HepG2 (cell line): ENCODE measurements around the gene ATP2C2. TPM values are rescaled to one million over a fixed set of nuclear protein-coding genes. Genes with fewer than 3 reads are reported as not detected.

Experiments
- HDAC6 ChIP-seq: fragments of 200-600 bp; sonication (generic); IDR thresholded peaks from 2 replicates; pipeline ENCODE4 v1.7.0; 2017; ENCODE audit warnings: mild to moderate bottlenecking, antibody characterized with exemption, low read length, low read depth
- KMT2B ChIP-seq: IDR thresholded peaks from 2 replicates; pipeline ENCODE4 v1.6.1; 2016; ENCODE audit warnings: missing genetic modification reagents, missing compliant biosample characterization
- PHF20 ChIP-seq: sonication (generic); formaldehyde crosslinking; IDR thresholded peaks from 2 replicates; pipeline ENCODE4 v1.5.0; 2020; ENCODE audit warnings: mild to moderate bottlenecking, missing genetic modification reagents
- polyA plus RNA-seq, 8 experiments: library from polyadenylated mRNA; depleted of rRNA in 3 of 8; stranded (reverse) in 7 of 8; unstranded in 1 of 8; fragments of >200 nt; fragmentation: Illumina TruSeq in 4 of 8; extraction: Trizol in 4 of 8; gene quantifications; 2 replicates each; pipeline versions ENCODE4 v1.2.1 to v1.2.3, GENCODE V29; 2011 to 2016; ENCODE audit warnings: low read depth in 4 of 8, missing spikeins in 1 of 8, mixed read lengths in 1 of 8; ENCODE audit not compliant: insufficient read depth in 1 of 8
- total RNA-seq, 5 experiments: library from RNA; depleted of rRNA; stranded (reverse); fragments of >200 nt; fragmentation: Illumina TruSeq; extraction: Trizol; gene quantifications; 2 replicates each; pipeline ENCODE4 v1.2.3, GENCODE V29; 2016; ENCODE audit warnings: low read depth in 1 of 5
- TF ChIP-seq, protein P1 (sequence below): sonication (generic); formaldehyde crosslinking; IDR thresholded peaks from 2 replicates; pipeline ENCODE4 v1.9.0; 2021; ENCODE audit warnings: mild to moderate bottlenecking, missing genetic modification reagents
- TF ChIP-seq, protein P2 (sequence below): sonication (generic); formaldehyde crosslinking; IDR thresholded peaks from 2 replicates; pipeline ENCODE4 v1.4.0; 2020; ENCODE audit warnings: mild to moderate bottlenecking, missing genetic modification reagents
- TF ChIP-seq, protein P3 (sequence below): sonication (generic); formaldehyde crosslinking; IDR thresholded peaks from 2 replicates; pipeline ENCODE4 v1.8.0; 2022; ENCODE audit warnings: mild to moderate bottlenecking, missing genetic modification reagents
- TF ChIP-seq, protein P4 (sequence below): IDR thresholded peaks from 2 replicates; pipeline ENCODE4 v1.6.1; 2016; ENCODE audit warnings: missing biosample characterization, missing genetic modification reagents, low read depth
- TF ChIP-seq, protein P5 (sequence below): sonication (generic); formaldehyde crosslinking; IDR thresholded peaks from 2 replicates; pipeline ENCODE4 v1.8.1; 2023; ENCODE audit warnings: missing genetic modification reagents, mild to moderate bottlenecking, borderline replicate concordance
- TF ChIP-seq, protein P6 (sequence below), 2 experiments: sonication (generic) in 1 of 2; formaldehyde crosslinking in 1 of 2; IDR thresholded peaks; 2 replicates each; pipeline versions ENCODE4 v1.6.1 to v1.9.0; 2014 to 2022; ENCODE audit warnings: antibody characterized with exemption in 1 of 2, borderline replicate concordance in 1 of 2, inconsistent platforms in 1 of 2, low read depth in 1 of 2, missing genetic modification reagents in 1 of 2

ATP2C2 gene
- total and polyA plus RNA-seq, 2 of the 13 experiments (the other 11 are each of a cell fraction or from before 2014, with no cell fraction given) = 0.07 TPM; not detected in 1

DNA sequence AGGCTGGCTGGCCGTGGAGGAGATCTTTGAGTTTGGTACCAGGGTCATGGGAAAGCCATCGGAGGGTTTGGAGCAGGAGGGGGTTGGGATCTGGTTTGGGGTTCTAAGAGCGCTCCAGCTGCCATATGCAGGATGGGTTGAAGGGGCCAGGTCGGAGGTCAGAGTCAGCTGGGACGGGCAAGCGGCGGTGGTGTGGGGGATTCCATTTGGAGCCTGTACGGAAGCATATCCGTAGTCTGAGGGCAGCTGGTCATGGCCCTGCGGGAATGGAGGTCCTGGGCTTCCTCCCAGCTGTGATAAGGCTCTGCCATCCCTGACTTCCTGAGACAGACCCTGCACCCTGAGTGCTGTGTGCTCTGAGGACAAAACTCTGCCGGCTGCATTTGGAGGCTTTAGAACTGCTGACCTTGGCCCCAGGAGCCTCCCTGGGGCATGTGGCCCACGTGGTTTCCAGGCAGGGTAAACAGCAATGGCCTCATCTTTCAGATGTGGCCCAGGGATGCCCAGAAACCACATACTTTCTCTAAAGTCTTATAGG lies 46.5 kb downstream of the ATP2C2 start (continued):
- TF ChIP-seq, protein P1, sequence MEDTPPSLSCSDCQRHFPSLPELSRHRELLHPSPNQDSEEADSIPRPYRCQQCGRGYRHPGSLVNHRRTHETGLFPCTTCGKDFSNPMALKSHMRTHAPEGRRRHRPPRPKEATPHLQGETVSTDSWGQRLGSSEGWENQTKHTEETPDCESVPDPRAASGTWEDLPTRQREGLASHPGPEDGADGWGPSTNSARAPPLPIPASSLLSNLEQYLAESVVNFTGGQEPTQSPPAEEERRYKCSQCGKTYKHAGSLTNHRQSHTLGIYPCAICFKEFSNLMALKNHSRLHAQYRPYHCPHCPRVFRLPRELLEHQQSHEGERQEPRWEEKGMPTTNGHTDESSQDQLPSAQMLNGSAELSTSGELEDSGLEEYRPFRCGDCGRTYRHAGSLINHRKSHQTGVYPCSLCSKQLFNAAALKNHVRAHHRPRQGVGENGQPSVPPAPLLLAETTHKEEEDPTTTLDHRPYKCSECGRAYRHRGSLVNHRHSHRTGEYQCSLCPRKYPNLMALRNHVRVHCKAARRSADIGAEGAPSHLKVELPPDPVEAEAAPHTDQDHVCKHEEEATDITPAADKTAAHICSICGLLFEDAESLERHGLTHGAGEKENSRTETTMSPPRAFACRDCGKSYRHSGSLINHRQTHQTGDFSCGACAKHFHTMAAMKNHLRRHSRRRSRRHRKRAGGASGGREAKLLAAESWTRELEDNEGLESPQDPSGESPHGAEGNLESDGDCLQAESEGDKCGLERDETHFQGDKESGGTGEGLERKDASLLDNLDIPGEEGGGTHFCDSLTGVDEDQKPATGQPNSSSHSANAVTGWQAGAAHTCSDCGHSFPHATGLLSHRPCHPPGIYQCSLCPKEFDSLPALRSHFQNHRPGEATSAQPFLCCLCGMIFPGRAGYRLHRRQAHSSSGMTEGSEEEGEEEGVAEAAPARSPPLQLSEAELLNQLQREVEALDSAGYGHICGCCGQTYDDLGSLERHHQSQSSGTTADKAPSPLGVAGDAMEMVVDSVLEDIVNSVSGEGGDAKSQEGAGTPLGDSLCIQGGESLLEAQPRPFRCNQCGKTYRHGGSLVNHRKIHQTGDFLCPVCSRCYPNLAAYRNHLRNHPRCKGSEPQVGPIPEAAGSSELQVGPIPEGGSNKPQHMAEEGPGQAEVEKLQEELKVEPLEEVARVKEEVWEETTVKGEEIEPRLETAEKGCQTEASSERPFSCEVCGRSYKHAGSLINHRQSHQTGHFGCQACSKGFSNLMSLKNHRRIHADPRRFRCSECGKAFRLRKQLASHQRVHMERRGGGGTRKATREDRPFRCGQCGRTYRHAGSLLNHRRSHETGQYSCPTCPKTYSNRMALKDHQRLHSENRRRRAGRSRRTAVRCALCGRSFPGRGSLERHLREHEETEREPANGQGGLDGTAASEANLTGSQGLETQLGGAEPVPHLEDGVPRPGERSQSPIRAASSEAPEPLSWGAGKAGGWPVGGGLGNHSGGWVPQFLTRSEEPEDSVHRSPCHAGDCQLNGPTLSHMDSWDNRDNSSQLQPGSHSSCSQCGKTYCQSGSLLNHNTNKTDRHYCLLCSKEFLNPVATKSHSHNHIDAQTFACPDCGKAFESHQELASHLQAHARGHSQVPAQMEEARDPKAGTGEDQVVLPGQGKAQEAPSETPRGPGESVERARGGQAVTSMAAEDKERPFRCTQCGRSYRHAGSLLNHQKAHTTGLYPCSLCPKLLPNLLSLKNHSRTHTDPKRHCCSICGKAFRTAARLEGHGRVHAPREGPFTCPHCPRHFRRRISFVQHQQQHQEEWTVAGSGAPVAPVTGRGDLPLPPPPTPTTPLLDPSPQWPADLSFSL (CRISPR knock-in tag) = no peak
- TF ChIP-seq, protein P2, sequence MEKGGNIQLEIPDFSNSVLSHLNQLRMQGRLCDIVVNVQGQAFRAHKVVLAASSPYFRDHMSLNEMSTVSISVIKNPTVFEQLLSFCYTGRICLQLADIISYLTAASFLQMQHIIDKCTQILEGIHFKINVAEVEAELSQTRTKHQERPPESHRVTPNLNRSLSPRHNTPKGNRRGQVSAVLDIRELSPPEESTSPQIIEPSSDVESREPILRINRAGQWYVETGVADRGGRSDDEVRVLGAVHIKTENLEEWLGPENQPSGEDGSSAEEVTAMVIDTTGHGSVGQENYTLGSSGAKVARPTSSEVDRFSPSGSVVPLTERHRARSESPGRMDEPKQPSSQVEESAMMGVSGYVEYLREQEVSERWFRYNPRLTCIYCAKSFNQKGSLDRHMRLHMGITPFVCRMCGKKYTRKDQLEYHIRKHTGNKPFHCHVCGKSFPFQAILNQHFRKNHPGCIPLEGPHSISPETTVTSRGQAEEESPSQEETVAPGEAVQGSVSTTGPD (CRISPR knock-in tag) = no peak
- TF ChIP-seq, protein P3, sequence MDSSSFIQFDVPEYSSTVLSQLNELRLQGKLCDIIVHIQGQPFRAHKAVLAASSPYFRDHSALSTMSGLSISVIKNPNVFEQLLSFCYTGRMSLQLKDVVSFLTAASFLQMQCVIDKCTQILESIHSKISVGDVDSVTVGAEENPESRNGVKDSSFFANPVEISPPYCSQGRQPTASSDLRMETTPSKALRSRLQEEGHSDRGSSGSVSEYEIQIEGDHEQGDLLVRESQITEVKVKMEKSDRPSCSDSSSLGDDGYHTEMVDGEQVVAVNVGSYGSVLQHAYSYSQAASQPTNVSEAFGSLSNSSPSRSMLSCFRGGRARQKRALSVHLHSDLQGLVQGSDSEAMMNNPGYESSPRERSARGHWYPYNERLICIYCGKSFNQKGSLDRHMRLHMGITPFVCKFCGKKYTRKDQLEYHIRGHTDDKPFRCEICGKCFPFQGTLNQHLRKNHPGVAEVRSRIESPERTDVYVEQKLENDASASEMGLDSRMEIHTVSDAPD = no peak
- TF ChIP-seq, protein P4, sequence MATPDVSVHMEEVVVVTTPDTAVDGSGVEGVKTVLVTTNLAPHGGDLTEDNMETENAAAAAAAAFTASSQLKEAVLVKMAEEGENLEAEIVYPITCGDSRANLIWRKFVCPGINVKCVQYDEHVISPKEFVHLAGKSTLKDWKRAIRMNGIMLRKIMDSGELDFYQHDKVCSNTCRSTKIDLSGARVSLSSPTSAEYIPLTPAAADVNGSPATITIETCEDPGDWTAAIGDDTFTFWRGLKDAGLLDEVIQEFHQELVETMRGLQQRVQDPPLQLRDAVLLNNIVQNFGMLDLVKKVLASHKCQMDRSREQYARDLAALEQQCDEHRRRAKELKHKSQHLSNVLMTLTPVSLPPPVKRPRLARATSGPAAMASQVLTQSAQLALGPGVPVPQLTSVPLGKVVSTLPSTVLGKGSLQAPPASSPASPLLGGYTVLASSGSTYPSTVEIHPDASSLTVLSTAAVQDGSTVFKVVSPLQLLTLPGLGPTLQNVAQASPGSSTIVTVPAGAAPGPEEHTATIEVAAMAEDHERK (CRISPR knock-in tag) = no peak
- TF ChIP-seq, protein P5, sequence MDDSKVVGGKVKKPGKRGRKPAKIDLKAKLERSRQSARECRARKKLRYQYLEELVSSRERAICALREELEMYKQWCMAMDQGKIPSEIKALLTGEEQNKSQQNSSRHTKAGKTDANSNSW = no peak
- TF ChIP-seq PHF20 (CRISPR knock-in tag) (no peak), KMT2B (CRISPR knock-in tag) (peak; percentile 64; the same call in 1 of the 2 replicates), HDAC6 (no peak)
- TF ChIP-seq, protein P6, sequence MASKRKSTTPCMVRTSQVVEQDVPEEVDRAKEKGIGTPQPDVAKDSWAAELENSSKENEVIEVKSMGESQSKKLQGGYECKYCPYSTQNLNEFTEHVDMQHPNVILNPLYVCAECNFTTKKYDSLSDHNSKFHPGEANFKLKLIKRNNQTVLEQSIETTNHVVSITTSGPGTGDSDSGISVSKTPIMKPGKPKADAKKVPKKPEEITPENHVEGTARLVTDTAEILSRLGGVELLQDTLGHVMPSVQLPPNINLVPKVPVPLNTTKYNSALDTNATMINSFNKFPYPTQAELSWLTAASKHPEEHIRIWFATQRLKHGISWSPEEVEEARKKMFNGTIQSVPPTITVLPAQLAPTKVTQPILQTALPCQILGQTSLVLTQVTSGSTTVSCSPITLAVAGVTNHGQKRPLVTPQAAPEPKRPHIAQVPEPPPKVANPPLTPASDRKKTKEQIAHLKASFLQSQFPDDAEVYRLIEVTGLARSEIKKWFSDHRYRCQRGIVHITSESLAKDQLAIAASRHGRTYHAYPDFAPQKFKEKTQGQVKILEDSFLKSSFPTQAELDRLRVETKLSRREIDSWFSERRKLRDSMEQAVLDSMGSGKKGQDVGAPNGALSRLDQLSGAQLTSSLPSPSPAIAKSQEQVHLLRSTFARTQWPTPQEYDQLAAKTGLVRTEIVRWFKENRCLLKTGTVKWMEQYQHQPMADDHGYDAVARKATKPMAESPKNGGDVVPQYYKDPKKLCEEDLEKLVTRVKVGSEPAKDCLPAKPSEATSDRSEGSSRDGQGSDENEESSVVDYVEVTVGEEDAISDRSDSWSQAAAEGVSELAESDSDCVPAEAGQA (IDR thresholded peaks at IDR 0.05; ENCODE audit: low read depth) = peak; percentile 28
- TF ChIP-seq, protein P6 (CRISPR knock-in tag; IDR thresholded peaks at IDR 0.05; ENCODE audit: borderline replicate concordance) = no peak
